Esophagus muscularis mucosa (tissue), 3 donors: ENCODE measurements around the gene CNGB1.
"Not testable (repeated sequence)": the region's sequence is repeated elsewhere in the genome, so short reads cannot be mapped to it uniquely, and the experiment has no call there.

Source experiments
- CTCF ChIP-seq, 3 experiments: fragments of 200-600 bp in 2 of 3; fragments of 450-650 bp in 1 of 3; sonication (generic) in 2 of 3; IDR thresholded peaks; one replicate each; pipeline ENCODE4 v1.5.1; 2017 to 2019; ENCODE audit warnings: antibody characterized with exemption in 3 of 3, mild to moderate bottlenecking in 2 of 3, moderate library complexity in 1 of 3
- POLR2A ChIP-seq: fragments of 450-650 bp; IDR thresholded peaks from one replicate; pipeline ENCODE4 v1.6.1; 2017; ENCODE audit warnings: antibody characterized with exemption, moderate library complexity, mild to moderate bottlenecking, low read depth
- POLR2AphosphoS5 ChIP-seq, 2 donors: sonication (generic); formaldehyde crosslinking; IDR thresholded peaks; one replicate each; pipeline ENCODE4 v1.6.1; 2017; ENCODE audit warnings: antibody characterized with exemption in 2 of 2

- not testable (repeated sequence) for TF ChIP-seq CTCF (IDR thresholded peaks at IDR 0.05); POLR2AphosphoS5 (IDR thresholded peaks at IDR 0.05); POLR2A
These were observed 53.0 kb downstream of the CNGB1 start for GRCh38 chr16:57917929-57918328.
